ES-I3 (cell line): ENCODE results near the gene BCAR3.

Experiments used
- H3K36me3 ChIP-seq: 2 replicates; pipeline ENCODE4 v1.6.1; 2013; ENCODE audit warnings: mild to moderate bottlenecking, low read length, control low read depth, moderate library complexity; ENCODE audit not compliant: insufficient read depth
- H3K4me1 ChIP-seq: 2 replicates; pipeline ENCODE4 v1.6.1; 2013; ENCODE audit warnings: mild to moderate bottlenecking, control low read depth, low read length; ENCODE audit not compliant: insufficient read depth
- H3K9ac ChIP-seq: 2 replicates; pipeline ENCODE4 v1.6.1; 2013; ENCODE audit warnings: low read depth, mild to moderate bottlenecking, low read length, moderate library complexity
- H3K9me3 ChIP-seq: 2 replicates; pipeline ENCODE4 v1.6.1; 2013; ENCODE audit warnings: mild to moderate bottlenecking, low read length, moderate library complexity; ENCODE audit not compliant: control insufficient read depth, insufficient read depth

BCAR3 gene

DNA sequence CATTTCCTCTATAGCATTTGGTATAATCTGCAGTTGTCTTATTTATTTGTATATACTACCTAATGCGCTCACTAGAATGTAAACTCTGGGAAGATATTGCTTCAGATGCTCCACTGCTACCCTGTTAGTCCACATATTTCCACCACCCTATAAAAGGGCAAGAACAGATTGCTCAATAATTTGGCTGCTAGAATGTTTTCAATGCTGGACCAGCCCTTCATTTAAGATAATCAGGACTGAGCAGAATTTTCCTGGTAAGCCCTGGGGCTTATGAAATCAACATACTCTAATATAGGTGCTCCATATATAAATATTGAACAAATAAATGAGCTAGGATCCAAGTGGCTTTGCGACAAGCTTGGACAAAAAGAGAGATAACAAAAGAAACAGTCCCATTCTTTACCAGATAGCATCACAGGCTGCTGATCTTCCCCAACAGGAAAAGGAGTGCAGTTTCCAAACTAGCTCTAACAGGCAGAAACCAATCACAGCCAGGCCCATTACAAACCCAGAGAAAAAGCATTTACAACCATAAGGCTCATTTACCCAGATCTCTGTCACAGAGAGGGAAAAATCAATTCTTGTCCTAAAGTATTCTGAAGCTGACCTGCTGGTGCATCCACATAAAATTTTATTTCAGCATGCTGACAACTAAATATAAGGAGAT, 8.3 kb downstream of the BCAR3 start:
- peaks cover 4% of the 10 kb centered on the region; the same call in 1 of the 2 replicates for H3K36me3 ChIP-seq
- H3K9ac ChIP-seq, result no peak overlapping the region
- peaks cover 5% of the 10 kb centered on the region; the same call in 1 of the 2 replicates for H3K4me1 ChIP-seq

GRCh38 chr1:93672477-93673162, 9.0 kb downstream of the BCAR3 start:
- no peaks in the 10 kb centered on the region for H3K9me3 ChIP-seq
- H3K4me1 ChIP-seq, result peaks cover 4% of the 10 kb centered on the region; the same call in 1 of the 2 replicates
- H3K36me3 ChIP-seq, result peaks cover 4% of the 10 kb centered on the region; the same call in 1 of the 2 replicates
- H3K9ac ChIP-seq, result no peak overlapping the region

More for the DNA sequence above, 8.3 kb downstream of the BCAR3 start:
- no peaks in the 10 kb centered on the region for H3K9me3 ChIP-seq

- Histone ChIP-seq H3K9ac (no peak overlapping the region), H3K9me3 (no peaks in the 10 kb centered on the region), H3K36me3 (peaks cover 4% of the 10 kb centered on the region; the same call in 1 of the 2 replicates), H3K4me1 (no peaks in the 10 kb centered on the region; the same call in 1 of the 2 replicates)
Observed at GRCh38 chr1:93672069-93672468, 9.6 kb downstream of the BCAR3 start.

GRCh38 chr1:93671099-93671621, 10.5 kb downstream of the BCAR3 start:
- H3K9me3 ChIP-seq, result no peaks in the 10 kb centered on the region
- H3K9ac ChIP-seq, result no peak overlapping the region
- no peaks in the 10 kb centered on the region; the same call in 1 of the 2 replicates for H3K4me1 ChIP-seq
- H3K36me3 ChIP-seq, result peaks cover 4% of the 10 kb centered on the region; the same call in 1 of the 2 replicates

- H3K36me3 ChIP-seq, result peaks cover 4% of the 10 kb centered on the region; the same call in 1 of the 2 replicates
- H3K9ac ChIP-seq, result no peak overlapping the region
- no peaks in the 10 kb centered on the region; the same call in 1 of the 2 replicates for H3K4me1 ChIP-seq
- no peaks in the 10 kb centered on the region for H3K9me3 ChIP-seq
Observed at GRCh38 chr1:93670141-93670540, 11.5 kb downstream of the BCAR3 start.

DNA sequence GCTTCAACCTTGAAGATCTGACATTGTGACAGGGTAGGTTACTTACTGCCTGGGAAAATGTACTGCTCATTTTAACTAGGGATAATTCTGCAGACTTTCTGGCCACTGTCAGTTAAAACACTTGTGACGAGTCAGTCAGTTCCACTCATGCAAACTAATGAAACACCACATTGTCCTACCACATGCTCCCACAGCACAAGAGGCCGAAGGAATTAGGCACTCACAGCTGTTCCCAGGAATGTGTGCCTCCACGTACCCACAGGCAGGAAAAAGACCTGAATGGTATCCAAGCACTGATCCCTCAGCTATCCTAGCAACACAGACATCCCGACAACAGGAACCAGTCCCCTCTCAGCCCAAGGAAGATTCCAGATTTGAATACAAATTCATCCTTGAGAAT, 12.3 kb downstream of the BCAR3 start:
- no peak overlapping the region for H3K9ac ChIP-seq

DNA sequence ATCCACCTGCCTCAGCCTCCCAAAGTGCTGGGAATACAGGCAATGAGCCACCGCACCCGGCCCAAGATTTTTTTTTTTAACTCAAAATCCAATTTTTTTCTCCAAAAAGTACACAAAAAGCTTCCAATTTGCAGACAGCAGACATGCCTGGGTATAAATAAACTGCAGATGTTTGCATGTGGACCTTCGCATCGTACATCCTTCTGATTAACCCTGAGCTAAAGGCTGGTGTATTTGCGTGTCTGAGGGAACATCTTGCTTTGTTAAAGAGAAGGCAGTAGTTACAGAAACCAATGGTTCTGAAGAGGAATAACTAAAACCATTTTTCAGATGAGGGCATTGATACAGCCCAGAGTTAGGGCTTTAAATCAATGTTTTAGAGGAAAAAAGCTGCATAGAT, 12.7 kb downstream of the BCAR3 start:
- Histone ChIP-seq H3K4me1 (no peaks in the 10 kb centered on the region; the same call in 1 of the 2 replicates), H3K9me3 (no peaks in the 10 kb centered on the region), H3K36me3 (peaks cover 4% of the 10 kb centered on the region; the same call in 1 of the 2 replicates), H3K9ac (no peak overlapping the region)

More for the DNA sequence above, 12.3 kb downstream of the BCAR3 start:
- H3K9me3 ChIP-seq, result no peaks in the 10 kb centered on the region
- H3K4me1 ChIP-seq, result no peaks in the 10 kb centered on the region; the same call in 1 of the 2 replicates
- peaks cover 4% of the 10 kb centered on the region; the same call in 1 of the 2 replicates for H3K36me3 ChIP-seq

DNA sequence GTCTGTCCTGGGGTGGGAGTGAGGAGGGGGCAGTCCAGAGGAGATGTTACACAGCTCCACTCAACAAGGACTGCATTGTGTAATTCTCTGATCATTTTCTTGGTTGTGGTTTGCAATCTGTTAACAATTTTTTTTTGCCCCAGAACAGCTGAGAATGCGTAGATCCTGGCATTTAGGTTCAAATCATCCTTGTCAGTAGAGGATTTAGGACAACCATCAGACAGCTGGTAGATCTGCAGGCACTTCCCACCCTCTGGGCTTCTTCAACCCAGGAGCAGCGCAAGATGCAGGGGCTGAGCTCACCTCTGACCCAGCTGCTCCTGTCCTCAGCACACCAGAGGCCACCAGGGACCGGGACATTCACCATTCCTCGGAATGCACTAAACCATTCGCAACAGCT, 13.5 kb downstream of the BCAR3 start:
- Histone ChIP-seq H3K36me3 (peaks cover 12% of the 10 kb centered on the region; the same call in 1 of the 2 replicates), H3K9ac (no peak overlapping the region), H3K9me3 (peaks cover 3% of the 10 kb centered on the region; the same call in 1 of the 2 replicates), H3K4me1 (peaks cover 3% of the 10 kb centered on the region; the same call in 1 of the 2 replicates)

DNA sequence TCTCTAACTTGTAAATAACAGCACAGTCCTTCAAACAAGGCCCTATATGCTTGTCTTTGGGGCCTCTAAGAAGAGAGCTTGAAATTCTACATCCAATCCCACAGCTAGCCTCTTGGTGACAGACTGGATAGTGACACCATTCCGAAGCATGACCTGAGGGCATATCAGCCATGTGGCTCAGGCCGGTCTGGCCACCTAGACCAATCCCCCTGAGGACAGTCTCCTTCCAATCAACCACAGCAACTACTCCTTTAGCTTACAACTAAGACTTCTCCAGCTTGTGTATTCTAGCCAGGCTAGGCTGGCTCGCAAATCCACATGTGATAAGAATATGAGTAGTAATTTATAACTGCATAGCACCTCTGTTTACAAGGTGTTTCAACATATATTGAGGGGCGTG, 14.0 kb downstream of the BCAR3 start:
- H3K9me3 ChIP-seq, result peaks cover 3% of the 10 kb centered on the region; the same call in 1 of the 2 replicates

DNA sequence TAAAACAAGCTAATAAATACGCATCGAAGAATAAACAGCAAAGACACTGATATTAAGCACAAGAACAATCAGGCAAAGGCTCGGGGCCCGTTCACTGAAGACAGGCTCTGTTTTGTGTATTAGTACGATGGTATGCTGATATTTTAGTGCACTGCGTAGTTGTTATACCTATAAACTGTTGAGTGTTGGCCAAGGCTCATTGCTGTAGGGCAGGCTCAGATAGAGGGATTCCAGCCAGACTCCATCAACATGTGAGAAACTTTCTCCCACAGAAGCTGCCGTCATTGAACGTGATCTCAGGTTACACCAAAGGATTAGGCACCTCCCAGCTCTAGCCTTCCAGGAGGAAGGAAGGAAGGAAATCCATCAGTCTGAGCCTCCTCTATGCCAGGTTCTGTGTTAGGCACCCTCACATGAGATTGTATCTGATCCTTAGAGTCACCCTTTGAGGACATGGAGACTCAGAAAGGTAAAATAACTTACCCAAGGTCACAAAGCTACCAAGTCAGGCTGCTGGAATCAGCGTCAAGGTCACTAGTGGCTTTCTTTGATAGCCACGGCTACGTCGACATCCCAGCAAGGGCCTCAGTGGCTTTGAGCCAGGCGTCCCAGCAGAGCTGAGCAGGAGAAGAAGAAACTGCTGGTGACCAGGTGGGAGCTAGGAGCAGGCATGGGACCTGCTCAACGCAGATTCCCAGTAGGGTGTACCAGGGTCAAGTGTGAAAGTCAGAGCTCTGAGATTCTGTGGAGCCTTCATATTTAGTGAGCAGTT, 14.8 kb downstream of the BCAR3 start:
- Histone ChIP-seq H3K4me1 (peaks cover 16% of the 10 kb centered on the region; the same call in 1 of the 2 replicates), H3K36me3 (peaks cover 15% of the 10 kb centered on the region; the same call in 1 of the 2 replicates), H3K9me3 (peaks cover 3% of the 10 kb centered on the region; the same call in 1 of the 2 replicates), H3K9ac (no peak overlapping the region)

More for the DNA sequence above, 14.0 kb downstream of the BCAR3 start:
- no peak overlapping the region for H3K9ac ChIP-seq
- peaks cover 8% of the 10 kb centered on the region; the same call in 1 of the 2 replicates for H3K4me1 ChIP-seq
- peaks cover 15% of the 10 kb centered on the region; the same call in 1 of the 2 replicates for H3K36me3 ChIP-seq

- peaks cover 11% of the 10 kb centered on the region; the same call in 1 of the 2 replicates for H3K36me3 ChIP-seq
- peaks cover 3% of the 10 kb centered on the region; the same call in 1 of the 2 replicates for H3K9me3 ChIP-seq
- peaks cover 18% of the 10 kb centered on the region; the same call in 1 of the 2 replicates for H3K4me1 ChIP-seq
- no peak overlapping the region for H3K9ac ChIP-seq
Observed at GRCh38 chr1:93665015-93665414, 16.6 kb downstream of the BCAR3 start.

GRCh38 chr1:93663208-93663614, 18.4 kb downstream of the BCAR3 start:
- Histone ChIP-seq H3K9ac (no peak overlapping the region), H3K36me3 (peaks cover 11% of the 10 kb centered on the region; the same call in 1 of the 2 replicates), H3K4me1 (peaks cover 18% of the 10 kb centered on the region; the same call in 1 of the 2 replicates), H3K9me3 (peaks cover 3% of the 10 kb centered on the region; the same call in 1 of the 2 replicates)

- Histone ChIP-seq H3K9ac (no peak overlapping the region), H3K9me3 (peaks cover 3% of the 10 kb centered on the region; the same call in 1 of the 2 replicates), H3K4me1 (peaks cover 18% of the 10 kb centered on the region; the same call in 1 of the 2 replicates), H3K36me3 (peaks cover 11% of the 10 kb centered on the region; the same call in 1 of the 2 replicates)
Observed at GRCh38 chr1:93662481-93663207, 19.0 kb downstream of the BCAR3 start.
